ENCODE measurements around the gene MCHR2.

Gene MCHR2

DNA sequence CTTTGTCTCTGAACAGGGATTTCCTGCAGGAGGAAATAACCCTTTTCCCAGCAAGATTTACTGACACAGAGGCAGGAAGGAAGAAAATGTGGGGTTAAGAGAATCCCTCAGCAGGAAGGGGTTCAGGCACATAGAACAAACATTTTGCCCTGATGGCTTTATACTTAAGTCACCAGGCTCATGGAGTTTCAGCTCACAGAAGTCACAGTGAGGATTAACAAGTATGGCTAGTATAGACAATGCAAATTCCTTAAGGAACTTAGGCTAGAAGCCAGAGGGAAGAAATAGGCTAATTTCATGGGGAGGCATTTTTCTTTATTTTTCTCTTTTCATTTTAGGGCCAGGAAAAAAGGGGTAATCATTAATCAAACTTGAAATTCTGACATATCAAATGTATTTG is 50.2 kb downstream of the MCHR2 start:
- TF ChIP-seq FOXM1 (IDR thresholded peaks at IDR 0.05; ENCODE audit: borderline replicate concordance, low read depth) (no peak), NFIC (IDR thresholded peaks at IDR 0.05) (no peak), CREB1 (IDR thresholded peaks at IDR 0.05; ENCODE audit: low read depth) (no peak), YY1 (IDR thresholded peaks at IDR 0.05; ENCODE audit: low read depth) (no peak), EGR1 (IDR thresholded peaks at IDR 0.05) (no peak), EP300 (IDR thresholded peaks at IDR 0.05; ENCODE audit: borderline replicate concordance) (no peak), RAD21 (IDR thresholded peaks at IDR 0.05; ENCODE audit: low read depth) (no peak), ZBTB7A (IDR thresholded peaks at IDR 0.05; ENCODE audit: low read depth) (no peak), TAF1 (IDR thresholded peaks at IDR 0.05; ENCODE audit: low read depth) (no peak), TEAD4 (IDR thresholded peaks at IDR 0.05) (no peak), TCF12 (IDR thresholded peaks at IDR 0.05; ENCODE audit: low read depth) (no peak), CEBPB (IDR thresholded peaks at IDR 0.05) (no peak)
- TF ChIP-seq, protein P1, sequence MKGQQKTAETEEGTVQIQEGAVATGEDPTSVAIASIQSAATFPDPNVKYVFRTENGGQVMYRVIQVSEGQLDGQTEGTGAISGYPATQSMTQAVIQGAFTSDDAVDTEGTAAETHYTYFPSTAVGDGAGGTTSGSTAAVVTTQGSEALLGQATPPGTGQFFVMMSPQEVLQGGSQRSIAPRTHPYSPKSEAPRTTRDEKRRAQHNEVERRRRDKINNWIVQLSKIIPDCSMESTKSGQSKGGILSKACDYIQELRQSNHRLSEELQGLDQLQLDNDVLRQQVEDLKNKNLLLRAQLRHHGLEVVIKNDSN (IDR thresholded peaks at IDR 0.05): no peak
- TF ChIP-seq, protein P2, sequence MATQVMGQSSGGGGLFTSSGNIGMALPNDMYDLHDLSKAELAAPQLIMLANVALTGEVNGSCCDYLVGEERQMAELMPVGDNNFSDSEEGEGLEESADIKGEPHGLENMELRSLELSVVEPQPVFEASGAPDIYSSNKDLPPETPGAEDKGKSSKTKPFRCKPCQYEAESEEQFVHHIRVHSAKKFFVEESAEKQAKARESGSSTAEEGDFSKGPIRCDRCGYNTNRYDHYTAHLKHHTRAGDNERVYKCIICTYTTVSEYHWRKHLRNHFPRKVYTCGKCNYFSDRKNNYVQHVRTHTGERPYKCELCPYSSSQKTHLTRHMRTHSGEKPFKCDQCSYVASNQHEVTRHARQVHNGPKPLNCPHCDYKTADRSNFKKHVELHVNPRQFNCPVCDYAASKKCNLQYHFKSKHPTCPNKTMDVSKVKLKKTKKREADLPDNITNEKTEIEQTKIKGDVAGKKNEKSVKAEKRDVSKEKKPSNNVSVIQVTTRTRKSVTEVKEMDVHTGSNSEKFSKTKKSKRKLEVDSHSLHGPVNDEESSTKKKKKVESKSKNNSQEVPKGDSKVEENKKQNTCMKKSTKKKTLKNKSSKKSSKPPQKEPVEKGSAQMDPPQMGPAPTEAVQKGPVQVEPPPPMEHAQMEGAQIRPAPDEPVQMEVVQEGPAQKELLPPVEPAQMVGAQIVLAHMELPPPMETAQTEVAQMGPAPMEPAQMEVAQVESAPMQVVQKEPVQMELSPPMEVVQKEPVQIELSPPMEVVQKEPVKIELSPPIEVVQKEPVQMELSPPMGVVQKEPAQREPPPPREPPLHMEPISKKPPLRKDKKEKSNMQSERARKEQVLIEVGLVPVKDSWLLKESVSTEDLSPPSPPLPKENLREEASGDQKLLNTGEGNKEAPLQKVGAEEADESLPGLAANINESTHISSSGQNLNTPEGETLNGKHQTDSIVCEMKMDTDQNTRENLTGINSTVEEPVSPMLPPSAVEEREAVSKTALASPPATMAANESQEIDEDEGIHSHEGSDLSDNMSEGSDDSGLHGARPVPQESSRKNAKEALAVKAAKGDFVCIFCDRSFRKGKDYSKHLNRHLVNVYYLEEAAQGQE (IDR thresholded peaks at IDR 0.05; ENCODE audit: low read depth): no peak
- TF ChIP-seq, protein P3, sequence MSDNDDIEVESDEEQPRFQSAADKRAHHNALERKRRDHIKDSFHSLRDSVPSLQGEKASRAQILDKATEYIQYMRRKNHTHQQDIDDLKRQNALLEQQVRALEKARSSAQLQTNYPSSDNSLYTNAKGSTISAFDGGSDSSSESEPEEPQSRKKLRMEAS (IDR thresholded peaks at IDR 0.05): no peak

DNA sequence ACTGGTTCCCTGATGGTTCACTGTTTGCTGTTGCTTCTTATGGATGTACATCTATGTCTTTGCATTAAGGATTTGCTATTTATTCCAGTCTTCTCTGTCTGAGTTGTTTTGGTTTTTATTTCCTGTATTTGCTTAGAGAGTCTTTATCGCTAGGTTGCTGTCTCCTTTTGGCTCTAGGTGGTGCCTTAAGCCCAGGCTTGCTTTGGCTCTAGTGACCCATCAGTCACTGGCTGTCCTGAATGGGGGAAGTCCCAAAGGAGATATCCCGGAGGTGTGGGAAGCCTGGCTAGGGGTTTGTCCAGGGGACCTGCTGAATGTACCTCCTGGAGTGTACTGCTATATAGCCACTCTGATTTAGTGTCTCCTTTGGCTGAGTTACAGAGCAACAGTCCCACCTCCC is 53.4 kb downstream of the MCHR2 start:
- TF ChIP-seq, protein P2 (IDR thresholded peaks at IDR 0.05; ENCODE audit: low read depth): no peak
- TF ChIP-seq YY1 (IDR thresholded peaks at IDR 0.05; ENCODE audit: low read depth) (no peak), NFIC (IDR thresholded peaks at IDR 0.05) (no peak), TEAD4 (IDR thresholded peaks at IDR 0.05) (no peak), RAD21 (IDR thresholded peaks at IDR 0.05; ENCODE audit: low read depth) (no peak), ZBTB7A (IDR thresholded peaks at IDR 0.05; ENCODE audit: low read depth) (no peak), EP300 (IDR thresholded peaks at IDR 0.05; ENCODE audit: borderline replicate concordance) (no peak), EGR1 (IDR thresholded peaks at IDR 0.05) (no peak), TAF1 (IDR thresholded peaks at IDR 0.05; ENCODE audit: low read depth) (no peak), TCF12 (IDR thresholded peaks at IDR 0.05; ENCODE audit: low read depth) (no peak), CREB1 (IDR thresholded peaks at IDR 0.05; ENCODE audit: low read depth) (no peak), CEBPB (IDR thresholded peaks at IDR 0.05) (no peak), FOXM1 (IDR thresholded peaks at IDR 0.05; ENCODE audit: borderline replicate concordance, low read depth) (no peak)
- TF ChIP-seq, protein P3 (IDR thresholded peaks at IDR 0.05): no peak
- TF ChIP-seq, protein P1 (IDR thresholded peaks at IDR 0.05): no peak

DNA sequence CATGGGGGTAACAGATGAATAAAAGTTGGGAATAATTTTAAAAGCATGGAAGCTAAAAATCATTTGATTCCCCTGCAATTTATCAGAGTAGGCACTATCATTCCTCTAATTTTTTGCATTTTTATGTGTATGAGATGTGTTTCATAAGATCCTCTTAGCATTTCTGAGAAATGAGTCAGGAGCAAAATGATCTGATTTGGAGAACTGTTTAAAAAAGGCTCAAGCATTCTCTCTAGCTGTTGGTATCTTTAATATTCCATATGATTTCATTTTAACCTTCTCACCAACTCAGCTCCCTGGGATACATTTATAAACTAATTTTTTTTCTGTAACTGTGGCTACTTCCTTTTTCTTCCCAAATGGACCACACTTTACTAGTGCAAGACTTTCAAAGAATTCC is 60.9 kb downstream of the MCHR2 start:
- TF ChIP-seq TAF1 (IDR thresholded peaks at IDR 0.05; ENCODE audit: low read depth) (no peak), EP300 (IDR thresholded peaks at IDR 0.05; ENCODE audit: borderline replicate concordance) (no peak), TCF12 (IDR thresholded peaks at IDR 0.05; ENCODE audit: low read depth) (no peak), YY1 (IDR thresholded peaks at IDR 0.05; ENCODE audit: low read depth) (no peak), EGR1 (IDR thresholded peaks at IDR 0.05) (no peak)
- TF ChIP-seq, protein P1 (IDR thresholded peaks at IDR 0.05): no peak
- TF ChIP-seq, protein P2 (IDR thresholded peaks at IDR 0.05; ENCODE audit: low read depth): no peak

DNA sequence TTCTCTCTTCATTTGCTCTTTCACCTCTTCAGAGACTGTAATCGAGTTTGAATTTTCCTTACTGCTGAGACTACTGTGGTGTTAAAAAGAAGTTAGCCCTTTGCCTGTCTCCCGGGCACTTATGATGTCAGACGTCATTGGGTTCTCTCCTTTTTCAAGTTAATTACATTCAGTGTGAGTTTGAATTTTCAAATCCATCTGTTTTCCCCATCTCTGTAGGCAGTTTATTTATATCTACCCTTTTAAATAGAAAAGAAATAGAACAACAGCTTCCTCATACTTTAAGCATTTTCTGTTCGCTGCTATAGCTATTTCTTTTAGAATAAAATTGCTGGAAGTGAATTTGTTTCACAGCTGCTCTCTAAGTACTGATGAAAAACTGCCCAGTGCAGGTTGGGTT is 81.4 kb downstream of the MCHR2 start:
- TF ChIP-seq NFIC (IDR thresholded peaks at IDR 0.05): no peak
- no peak for TF ChIP-seq CEBPB (IDR thresholded peaks at IDR 0.05)
- no peak for TF ChIP-seq ZBTB7A (IDR thresholded peaks at IDR 0.05; ENCODE audit: low read depth)
- TF ChIP-seq, protein P1 (IDR thresholded peaks at IDR 0.05): no peak
- no peak for TF ChIP-seq EP300 (IDR thresholded peaks at IDR 0.05; ENCODE audit: borderline replicate concordance)
- TF ChIP-seq RAD21 (IDR thresholded peaks at IDR 0.05; ENCODE audit: low read depth): no peak
- TF ChIP-seq FOXM1 (IDR thresholded peaks at IDR 0.05; ENCODE audit: borderline replicate concordance, low read depth): no peak
- TF ChIP-seq, protein P2 (IDR thresholded peaks at IDR 0.05; ENCODE audit: low read depth): no peak
- TF ChIP-seq EGR1 (IDR thresholded peaks at IDR 0.05): no peak
- TF ChIP-seq, protein P3 (IDR thresholded peaks at IDR 0.05): no peak
- TF ChIP-seq YY1 (IDR thresholded peaks at IDR 0.05; ENCODE audit: low read depth): no peak
- no peak for TF ChIP-seq TAF1 (IDR thresholded peaks at IDR 0.05; ENCODE audit: low read depth)
- TF ChIP-seq CREB1 (IDR thresholded peaks at IDR 0.05; ENCODE audit: low read depth): no peak
- no peak for TF ChIP-seq TEAD4 (IDR thresholded peaks at IDR 0.05)
- TF ChIP-seq TCF12 (IDR thresholded peaks at IDR 0.05; ENCODE audit: low read depth): no peak
